GM13976 (cell line): Measurements from ENCODE around the gene C16orf92.
"Not testable (repeated sequence)": the region's sequence is repeated elsewhere in the genome, so short reads cannot be mapped to it uniquely, and the experiment has no call there.

Experiments
- DNase-seq: peaks from one replicate; pipeline ENCODE4 v3.0.0; 2012; ENCODE audit warnings: low spot score
- CTCF ChIP-seq: IDR thresholded peaks from 2 replicates; pipeline ENCODE4 v1.5.1; 2012; ENCODE audit warnings: borderline replicate concordance, mild to moderate bottlenecking; ENCODE audit not compliant: insufficient read depth; ENCODE audit errors: extremely low read depth, missing control alignments, control extremely low read depth
- in situ Hi-C: fragments of 300-500 bp; cut with MboI; formaldehyde crosslinking; loops from one replicate; pipeline ENCODE4 v1.12.0; 2022; ENCODE audit warnings: low sequenced_read_pairs, mixed read lengths, inconsistent platforms; ENCODE audit not compliant: unreplicated experiment

C16orf92 gene

DNA sequence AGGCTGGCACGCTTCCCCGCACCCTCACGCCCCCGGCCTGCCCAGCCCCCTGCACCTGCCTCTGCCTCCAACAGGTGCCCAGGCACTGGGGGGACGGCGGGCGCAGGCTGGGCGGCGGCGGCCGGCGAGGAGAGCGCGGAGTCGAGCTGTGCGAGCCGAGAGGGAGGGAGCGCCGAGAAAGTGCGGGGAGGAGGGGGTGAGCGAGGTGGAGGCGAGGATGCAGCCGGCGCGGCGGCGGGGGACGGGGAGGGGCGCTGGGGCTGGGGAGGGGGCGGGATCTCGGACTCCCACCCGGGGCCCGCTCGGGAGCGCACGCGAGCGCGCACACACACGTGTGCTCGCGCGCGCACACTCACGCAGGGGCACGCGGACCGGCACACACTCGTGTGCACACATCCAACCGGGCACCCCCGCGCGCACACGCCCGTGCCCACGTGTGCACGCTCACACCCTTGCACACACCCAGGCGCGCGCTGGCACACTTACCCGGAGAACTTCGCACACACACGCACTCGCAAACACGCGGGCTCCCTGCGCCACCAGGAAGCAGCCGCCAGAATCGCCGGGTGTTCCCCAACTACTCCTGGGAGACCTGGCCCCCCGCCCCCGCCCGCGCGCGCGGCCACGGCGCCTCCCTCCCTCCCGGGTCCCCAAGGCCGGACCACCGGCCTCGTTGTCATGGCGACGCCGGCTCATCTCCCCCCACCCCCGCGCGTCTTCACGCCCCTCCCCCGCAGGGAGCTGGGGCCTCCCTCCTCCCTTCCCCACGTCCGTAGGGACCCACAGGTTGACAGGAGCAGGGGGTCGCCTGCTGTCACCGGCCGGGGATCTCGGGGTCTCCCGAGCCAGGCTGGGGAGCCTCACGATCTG is 11.9 kb upstream of the C16orf92 start, which contains the start of gene DOC2A:
Gene DOC2A (minus strand): TSS at position 184 of the 870 bp plus-strand sequence. CDS start 805 bp downstream, outside the sequence.
- peak; percentile 72 for DNase-seq

GRCh38 chr16:30011714-30012504 is 11.1 kb upstream of the C16orf92 start:
- in situ Hi-C loops, result loop anchor here (25.0 kb wide), 1 partner anchor 325 kb away; the partner anchor contains the start of gene QPRT
- no peak for TF ChIP-seq CTCF
- no peak for DNase-seq

More for the DNA sequence above, 11.9 kb upstream of the C16orf92 start, which contains the start of gene DOC2A:
- in situ Hi-C loops, result loop anchor here (25.0 kb wide), 1 partner anchor 324 kb away; the partner anchor contains the start of gene QPRT
- no peak for TF ChIP-seq CTCF

GRCh38 chr16:30012598-30012997 is 10.4 kb upstream of the C16orf92 start:
- in situ Hi-C loops, result loop anchor here (25.0 kb wide), 1 partner anchor 325 kb away; the partner anchor contains the start of gene QPRT
- not testable (repeated sequence) for DNase-seq

GRCh38 chr16:30015450-30015849 is 7.5 kb upstream of the C16orf92 start:
- in situ Hi-C loops, result loop anchor here (25.0 kb wide), 1 partner anchor 328 kb away; the partner anchor contains the start of gene QPRT
- DNase-seq, result not testable (repeated sequence)

GRCh38 chr16:30016555-30017276 is 6.3 kb upstream of the C16orf92 start:
- no peak for TF ChIP-seq CTCF
- no peak for DNase-seq
- in situ Hi-C loops, result loop anchor here (25.0 kb wide), 1 partner anchor 329 kb away; the partner anchor contains the start of gene QPRT

DNA sequence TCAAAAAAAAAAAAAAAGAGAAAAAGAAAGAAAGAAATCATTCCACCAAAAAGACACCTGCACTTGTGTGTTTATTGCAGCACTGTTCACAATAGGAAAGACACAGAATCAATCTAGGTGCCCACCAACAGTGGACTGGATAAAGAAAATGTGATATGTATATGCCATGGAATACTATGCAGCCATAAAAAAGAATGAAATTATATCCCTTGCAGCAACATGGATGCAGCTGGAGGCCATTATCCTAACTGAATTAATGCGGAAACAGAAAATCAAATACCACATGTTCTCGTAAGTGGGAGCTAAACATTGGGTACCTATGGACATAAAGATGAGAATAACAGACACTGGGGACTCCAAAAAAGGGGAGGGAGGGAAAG is 5.7 kb upstream of the C16orf92 start:
- DNase-seq, result no peak
- in situ Hi-C loops, result loop anchor here (25.0 kb wide), 1 partner anchor 330 kb away; the partner anchor contains the start of gene QPRT
- no peak for TF ChIP-seq CTCF

GRCh38 chr16:30017937-30018336 is 5.1 kb upstream of the C16orf92 start:
- DNase-seq, result not testable (repeated sequence)
- in situ Hi-C loops, result loop anchor here (25.0 kb wide), 1 partner anchor 331 kb away; the partner anchor contains the start of gene QPRT
